ENCODE results near the gene ZNF146.
"Not testable (repeated sequence)": the region's sequence is repeated elsewhere in the genome, so short reads cannot be mapped to it uniquely, and the experiment has no call there.

The ZNF146 gene

DNA sequence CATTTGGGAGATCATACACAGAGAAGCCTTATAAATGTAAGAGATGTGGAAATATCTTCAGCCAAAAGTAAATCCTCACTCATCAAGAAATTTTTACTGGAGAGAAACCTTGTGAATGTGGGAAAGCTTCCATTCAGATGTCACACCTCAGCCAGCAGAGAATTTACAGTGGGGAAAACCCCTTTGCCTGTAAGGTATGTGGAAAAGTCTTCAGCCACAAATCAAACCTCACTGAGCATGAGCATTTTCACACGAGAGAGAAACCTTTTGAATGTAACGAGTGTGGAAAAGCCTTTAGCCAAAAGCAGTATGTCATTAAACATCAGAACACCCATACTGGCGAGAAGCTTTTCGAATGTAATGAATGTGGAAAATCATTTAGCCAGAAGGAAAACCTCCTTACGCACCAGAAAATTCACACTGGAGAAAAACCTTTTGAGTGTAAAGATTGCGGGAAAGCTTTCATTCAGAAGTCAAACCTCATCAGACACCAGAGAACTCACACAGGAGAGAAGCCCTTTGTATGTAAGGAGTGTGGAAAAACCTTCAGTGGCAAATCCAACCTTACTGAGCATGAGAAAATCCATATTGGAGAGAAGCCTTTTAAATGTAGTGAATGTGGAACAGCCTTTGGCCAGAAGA lies 21.5 kb downstream of the ZNF146 start:
- no peak for DNase-seq (ENCODE audit: low spot score)

- no peak for DNase-seq (ENCODE audit: low spot score)
Observed at GRCh38 chr19:36236946-36237310, 22.0 kb downstream of the ZNF146 start.

DNA sequence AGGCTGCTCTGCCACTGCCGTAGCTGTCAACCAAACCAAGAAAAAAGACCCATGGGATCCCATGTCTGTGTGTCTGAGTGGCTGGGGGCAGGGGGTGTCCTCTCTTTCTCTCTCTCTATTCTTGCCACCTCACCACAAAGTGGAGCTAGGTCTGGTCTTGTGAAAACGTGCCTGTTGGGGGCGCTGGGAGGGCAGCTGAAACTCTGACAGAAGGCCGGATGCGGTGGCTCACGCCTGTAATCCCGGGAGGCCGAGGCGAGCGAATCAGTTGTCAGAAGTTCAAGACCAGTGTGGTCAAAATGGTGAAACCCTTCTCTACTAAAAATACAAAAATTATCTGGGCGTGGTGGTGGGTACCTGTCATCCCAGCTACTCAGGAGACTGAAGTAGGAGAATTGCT lies 29.2 kb downstream of the ZNF146 start:
- DNase-seq (ENCODE audit: low spot score), result no peak

DNA sequence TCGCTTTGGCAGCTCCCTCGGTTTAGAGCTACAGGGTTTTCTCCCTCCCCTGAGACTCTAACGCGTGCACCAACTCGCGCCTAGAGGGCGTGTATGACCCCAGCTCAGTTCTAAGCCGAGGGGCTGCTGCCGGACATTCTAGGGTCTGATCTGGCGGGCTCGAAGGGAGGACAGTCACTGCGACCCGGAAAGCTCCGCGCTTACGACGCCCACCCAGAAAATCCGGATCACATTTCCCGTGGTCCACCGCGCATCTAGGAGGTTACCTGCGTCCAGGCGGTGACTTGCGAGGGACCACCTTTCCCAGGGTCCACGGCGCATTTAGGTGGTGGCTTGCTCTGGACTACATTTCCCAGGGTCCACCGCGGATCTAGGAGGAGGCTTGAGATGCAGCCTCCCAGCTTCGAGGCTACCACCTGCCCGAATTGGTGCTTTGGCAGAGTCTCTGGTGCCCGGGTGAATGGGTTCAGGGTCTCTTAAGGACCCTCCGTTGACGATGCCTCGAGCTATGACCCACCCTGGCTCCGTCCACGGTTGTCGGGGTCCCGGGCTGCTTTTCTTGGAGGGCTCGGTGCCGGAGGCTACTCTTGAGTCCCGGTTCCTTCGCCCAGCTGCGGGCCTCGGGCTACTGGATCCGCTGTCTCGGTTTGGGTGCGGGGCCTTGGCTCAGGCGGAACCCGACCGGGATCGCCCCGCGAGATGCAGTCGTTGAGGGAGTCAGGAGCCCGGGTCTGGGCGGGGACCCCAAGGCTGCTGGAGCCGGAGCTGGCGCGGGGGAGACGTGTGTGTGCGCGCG lies 30.5 kb downstream of the ZNF146 start:
- DNase-seq (ENCODE audit: low spot score), result peak; percentile 14

GRCh38 chr19:36246006-36246481 lies 31.1 kb downstream of the ZNF146 start:
- no peak for DNase-seq (ENCODE audit: low spot score)

DNA sequence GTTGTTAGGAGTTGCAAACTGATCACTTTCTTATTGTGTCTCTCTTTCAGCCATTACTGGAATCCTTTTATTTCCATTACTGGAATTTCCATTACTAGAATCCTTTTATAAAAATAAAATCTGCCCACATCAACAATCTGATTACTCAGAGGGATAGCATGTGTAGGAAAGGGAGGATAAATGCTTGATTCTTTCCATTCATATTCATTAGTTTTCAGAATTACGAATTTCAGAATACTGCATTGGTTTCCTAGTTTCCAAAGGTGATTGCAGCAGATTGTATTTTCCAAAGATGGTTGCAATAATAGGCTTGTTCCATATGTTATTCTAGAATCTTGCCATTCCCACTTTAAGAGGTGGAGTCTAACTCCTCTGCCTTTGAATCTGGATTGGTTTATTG lies 37.1 kb downstream of the ZNF146 start:
- DNase-seq (ENCODE audit: low spot score), result no peak

GRCh38 chr19:36254848-36255247 lies 39.9 kb downstream of the ZNF146 start:
- DNase-seq (ENCODE audit: low spot score), result no peak

- no peak for DNase-seq (ENCODE audit: low spot score)
Observed at GRCh38 chr19:36255316-36255715, 40.4 kb downstream of the ZNF146 start.

GRCh38 chr19:36256064-36256463 lies 41.2 kb downstream of the ZNF146 start:
- no peak for DNase-seq (ENCODE audit: low spot score)

DNA sequence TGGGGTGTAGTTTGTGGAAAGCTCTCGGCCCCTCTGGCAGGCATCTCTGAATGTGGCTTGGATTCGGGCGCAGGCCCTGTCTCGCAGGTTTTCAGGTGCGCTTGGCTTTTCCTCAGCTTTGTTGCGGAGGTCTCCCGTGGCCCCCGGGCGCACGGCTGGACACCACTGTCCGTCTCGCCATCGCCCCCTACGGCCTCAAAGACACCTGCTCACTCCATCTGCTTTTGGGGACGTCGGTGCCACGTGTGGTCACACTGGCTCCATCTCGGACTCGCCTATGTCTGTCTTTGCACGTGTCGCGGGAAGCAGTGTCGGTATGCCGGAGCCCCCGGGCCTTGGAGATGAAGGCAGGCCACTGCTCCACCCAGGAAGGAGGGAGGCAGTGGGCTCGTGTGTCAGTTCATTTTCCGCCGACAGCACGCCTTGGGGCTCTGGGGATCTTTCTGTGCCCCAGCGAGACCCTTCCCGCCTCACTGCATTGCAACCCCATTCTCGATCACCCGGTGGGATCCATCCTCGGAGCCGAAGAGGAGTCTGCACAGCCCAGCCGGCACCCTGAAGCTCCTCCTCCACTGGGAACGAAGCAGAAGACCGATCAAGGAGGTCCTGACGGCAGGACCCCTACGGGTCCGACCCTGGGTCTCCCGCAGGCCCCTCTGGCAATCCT lies 42.1 kb downstream of the ZNF146 start:
- DNase-seq (ENCODE audit: low spot score), result no peak

- peak; percentile 40 for DNase-seq (ENCODE audit: low spot score)
Observed at GRCh38 chr19:36257520-36257876, 42.6 kb downstream of the ZNF146 start.

DNA sequence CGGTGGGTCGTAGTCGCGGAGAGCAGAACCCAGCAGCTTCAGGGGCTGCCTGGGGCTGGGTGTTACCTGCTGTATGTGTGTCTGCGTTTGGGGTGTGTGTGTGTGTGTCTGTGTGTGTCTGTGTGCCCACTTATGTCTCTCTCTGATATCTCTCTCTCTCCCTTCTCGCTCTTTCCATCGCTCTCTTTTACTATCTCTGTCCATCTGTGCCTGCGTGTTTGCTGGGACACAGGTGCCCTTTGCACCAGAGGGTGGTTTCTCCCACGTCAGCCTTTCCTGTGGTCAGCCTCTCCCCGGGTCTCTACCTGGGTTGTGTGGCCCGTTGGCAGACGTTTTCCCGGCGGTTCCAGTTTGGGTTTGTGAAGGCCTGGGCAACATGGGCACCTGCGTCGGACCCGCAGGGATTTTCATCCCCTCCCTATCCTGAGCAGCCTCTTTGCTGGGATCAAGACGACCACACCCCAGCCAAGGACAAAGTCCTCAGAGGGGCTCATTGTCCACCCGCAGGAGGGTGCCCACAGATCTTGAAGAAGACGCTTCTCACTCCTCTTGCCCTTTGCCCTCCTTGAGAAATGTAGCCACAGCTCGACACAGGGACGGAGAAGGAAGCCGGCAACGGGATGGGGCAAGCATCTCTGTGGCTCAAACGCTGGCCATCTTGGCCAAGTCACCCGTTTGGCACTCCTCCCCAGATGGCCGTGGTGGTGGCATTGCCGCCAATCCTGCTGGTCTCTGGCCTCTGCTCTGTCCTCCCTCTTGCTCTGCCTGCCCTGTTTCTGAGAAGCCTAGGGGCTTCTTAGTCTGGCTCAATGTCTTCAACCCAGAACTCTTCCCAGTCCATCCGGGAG lies 43.3 kb downstream of the ZNF146 start:
- no peak for DNase-seq (ENCODE audit: low spot score)

- no peak for DNase-seq (ENCODE audit: low spot score)
Observed at GRCh38 chr19:36259211-36259610, 44.3 kb downstream of the ZNF146 start.

- DNase-seq (ENCODE audit: low spot score), result no peak
Observed at GRCh38 chr19:36265064-36265463, 50.2 kb downstream of the ZNF146 start.

- no peak for DNase-seq (ENCODE audit: low spot score)
Observed at GRCh38 chr19:36265856-36266374, 51.0 kb downstream of the ZNF146 start.

- DNase-seq (ENCODE audit: low spot score), result peak; percentile 61
Observed at GRCh38 chr19:36266375-36266961, 51.6 kb downstream of the ZNF146 start.

- no peak for DNase-seq (ENCODE audit: low spot score)
Observed at GRCh38 chr19:36267061-36267845, 52.3 kb downstream of the ZNF146 start.

DNA sequence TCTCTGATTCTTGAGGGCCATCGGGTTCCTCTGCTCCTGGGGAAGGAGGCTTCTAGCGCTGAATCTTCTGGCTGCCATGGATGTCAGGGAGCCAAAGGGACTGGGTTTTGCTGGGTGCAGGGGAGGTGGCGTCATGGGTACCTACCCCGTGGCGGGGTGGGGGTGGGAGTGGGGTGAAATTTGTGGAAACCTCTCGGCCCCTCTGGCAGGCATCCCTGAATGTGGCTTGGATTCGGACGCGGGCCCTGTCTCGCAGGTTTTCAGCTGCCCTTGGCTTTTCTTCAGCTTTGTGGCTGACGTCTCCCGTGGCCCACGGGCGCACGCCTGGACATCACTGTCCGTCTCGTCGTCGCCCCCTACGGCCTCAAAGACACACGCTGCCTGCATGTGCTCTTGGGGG lies 53.2 kb downstream of the ZNF146 start:
- not testable (repeated sequence) for DNase-seq (ENCODE audit: low spot score)

DNA sequence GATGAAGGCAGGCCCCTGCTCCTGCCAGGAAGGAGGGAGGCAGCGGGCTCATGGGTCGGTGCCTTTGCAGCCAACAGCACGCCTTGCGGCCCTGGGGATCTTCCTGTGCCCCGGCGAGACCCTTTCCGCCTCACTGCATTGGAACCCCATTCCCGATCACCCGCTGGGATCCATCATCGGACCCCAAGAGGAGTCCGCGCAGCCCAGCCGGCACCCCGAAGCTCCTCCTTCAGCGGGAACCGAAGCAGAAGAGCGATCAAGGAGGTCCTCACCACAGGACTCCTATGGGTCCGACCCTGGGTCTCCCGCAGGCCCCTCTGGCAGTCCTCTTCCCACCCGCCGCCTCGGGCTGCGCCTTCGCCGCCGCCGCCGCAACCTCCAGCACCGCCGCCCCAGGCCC lies 53.7 kb downstream of the ZNF146 start:
- not testable (repeated sequence) for DNase-seq (ENCODE audit: low spot score)

- not testable (repeated sequence) for DNase-seq (ENCODE audit: low spot score)
Observed at GRCh38 chr19:36269295-36269694, 54.4 kb downstream of the ZNF146 start.
